GM18909 (cell line): ENCODE measurements around the gene FZR1.

Experiments
- ATAC-seq: cut with Tn5 transposase; IDR thresholded peaks from one replicate; pipeline ENCODE4 v1.9.1; 2021; ENCODE audit warnings: mild to moderate bottlenecking; ENCODE audit not compliant: unreplicated experiment, poor library complexity

The FZR1 gene

DNA sequence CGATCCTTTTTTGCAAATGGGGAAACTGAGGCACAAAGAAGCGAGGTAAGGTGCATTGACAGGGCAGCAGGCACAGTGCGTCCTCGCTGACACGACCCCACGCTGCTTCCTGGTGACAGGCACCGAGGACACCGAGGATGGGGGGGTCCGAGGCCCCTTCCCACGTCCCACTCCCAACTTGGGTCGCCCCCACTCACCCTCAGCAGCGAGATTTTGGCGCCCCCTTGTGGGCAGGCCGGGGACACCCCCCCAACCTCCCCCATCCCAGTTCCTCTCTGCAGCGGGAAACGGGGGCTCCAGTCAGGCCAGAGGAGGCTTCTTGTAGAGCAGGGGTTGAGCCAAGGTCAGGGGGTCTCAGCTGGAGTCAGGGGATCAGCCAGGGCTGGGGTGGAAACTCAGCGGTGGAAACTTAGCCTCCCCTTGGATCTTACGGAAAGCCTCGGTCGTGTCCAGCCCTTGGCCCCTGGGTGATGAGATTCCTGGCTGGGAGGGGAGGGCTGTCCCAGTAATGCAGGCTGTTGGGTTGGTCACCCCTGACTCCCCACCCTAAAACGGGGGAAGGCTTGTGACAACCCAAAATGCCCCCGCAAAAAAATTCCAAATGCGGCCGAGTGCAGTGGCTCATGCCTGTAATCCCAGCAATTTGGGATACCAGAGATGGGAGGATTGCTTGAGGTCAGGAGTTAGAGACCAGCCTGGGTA lies 34.0 kb upstream of the FZR1 start:
- no peak for ATAC-seq

DNA sequence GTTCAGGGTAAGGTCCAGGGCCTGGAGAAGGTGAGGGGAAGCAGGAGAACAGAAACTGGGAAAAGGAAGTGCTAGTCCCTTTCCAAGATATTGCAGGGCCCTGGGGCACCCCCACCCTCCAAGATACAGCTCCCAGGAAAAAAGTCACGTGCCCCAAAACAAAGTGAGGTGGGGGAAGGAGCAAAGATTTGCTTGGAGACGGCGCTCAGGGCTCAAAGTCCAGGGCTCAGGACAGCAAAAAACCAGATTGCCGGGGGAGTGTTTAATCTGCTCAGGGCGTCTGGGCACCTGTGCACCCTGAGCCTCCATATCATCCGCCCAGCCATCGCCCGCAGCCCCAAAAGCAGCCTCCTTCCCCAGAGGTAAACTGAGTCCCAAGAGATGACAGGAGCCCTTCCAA lies 32.1 kb upstream of the FZR1 start:
- ATAC-seq = no peak

DNA sequence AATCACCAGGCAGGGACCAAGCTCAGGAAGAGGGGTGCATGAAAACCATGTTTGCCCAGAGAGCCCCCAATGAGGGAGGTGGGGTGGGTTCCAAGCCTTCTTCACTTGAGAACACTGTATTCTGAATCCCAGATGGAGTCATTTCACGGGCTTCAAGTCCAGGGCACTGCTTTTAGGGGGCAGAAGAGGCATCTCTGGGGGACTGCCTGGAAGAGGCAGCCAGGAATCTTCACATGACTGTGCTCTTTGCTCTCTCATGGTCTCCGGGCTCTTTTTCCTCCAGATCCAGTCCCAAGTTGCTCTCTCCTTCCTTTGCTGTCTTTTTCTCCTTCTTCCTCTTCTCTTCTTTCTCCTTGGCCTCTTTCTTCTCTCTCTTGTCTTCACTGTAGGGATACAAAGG lies 31.5 kb upstream of the FZR1 start:
- no peak for ATAC-seq

DNA sequence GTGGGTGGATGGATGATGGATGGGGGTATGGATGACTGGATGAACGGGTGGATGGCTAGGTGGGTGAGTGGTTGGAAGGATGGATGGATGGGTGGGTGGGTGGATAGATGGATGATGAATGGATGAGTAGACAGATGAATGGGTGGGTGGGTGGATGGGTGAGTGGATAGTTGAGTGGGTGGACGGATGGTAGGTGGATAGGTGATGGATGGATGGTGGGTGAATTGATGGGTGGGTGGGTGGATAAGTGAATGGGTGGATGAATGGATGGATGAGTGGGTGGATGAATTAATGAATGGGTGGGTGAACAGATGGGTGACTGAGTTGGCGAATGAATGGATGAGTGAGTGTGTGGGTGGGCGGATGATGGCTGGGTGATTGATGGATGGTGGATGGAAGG lies 30.7 kb upstream of the FZR1 start:
- no peak for ATAC-seq

DNA sequence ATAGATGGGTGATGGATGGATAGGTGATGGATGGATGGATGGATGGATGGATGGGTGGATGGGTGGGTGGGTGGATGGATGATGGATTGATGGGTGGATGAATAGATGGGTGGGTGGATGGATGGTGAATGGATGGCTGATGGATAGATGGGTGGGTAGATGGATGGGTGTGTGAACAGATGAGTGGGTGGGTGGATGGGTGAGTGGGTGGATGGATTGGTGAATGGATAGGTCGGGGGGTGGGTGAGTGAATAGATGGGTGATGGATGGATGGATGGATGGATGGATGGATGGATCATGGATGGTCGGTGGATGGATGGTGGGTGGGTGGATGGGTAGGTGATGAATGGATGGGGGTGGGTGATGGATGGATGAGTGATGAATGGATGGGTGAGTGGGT lies 29.3 kb upstream of the FZR1 start:
- ATAC-seq = no peak

DNA sequence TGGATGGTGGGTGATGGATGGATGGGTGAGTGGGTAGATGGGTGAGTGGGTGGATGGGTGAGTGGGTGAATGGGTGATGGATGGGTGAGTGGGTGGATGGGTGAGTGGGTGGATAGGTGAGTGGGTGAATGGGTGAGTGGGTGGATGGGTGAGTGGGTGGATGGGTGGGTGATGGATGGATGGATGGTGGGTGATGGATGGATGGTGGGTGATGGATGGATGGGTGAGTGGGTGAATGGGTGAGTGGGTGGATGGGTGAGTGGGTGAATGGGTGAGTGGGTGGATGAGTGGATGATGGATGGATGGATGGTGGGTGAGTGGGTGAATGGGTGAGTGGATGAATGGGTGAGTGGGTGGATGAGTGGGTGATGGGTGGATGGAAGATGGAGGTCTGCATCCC lies 28.6 kb upstream of the FZR1 start:
- ATAC-seq = no peak

DNA sequence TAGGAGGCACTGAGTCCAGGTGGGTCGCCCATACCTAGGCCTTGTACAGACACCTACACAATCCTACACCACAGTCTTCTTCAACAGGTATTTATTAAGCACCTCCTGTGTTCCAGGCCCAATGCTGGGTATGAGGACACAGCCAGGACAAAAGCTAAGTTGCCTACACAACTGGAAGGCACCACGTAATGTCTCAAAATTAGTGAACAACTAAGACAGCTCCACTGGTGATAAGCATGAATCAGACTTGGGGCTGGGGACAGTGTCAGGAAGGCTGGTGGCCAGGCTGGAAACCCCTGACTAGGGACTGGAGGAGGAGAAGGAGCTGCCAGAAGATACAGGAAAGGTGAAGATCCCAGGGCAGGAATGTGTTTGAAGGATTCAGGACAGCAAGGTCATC lies 28.2 kb upstream of the FZR1 start:
- ATAC-seq = no peak

DNA sequence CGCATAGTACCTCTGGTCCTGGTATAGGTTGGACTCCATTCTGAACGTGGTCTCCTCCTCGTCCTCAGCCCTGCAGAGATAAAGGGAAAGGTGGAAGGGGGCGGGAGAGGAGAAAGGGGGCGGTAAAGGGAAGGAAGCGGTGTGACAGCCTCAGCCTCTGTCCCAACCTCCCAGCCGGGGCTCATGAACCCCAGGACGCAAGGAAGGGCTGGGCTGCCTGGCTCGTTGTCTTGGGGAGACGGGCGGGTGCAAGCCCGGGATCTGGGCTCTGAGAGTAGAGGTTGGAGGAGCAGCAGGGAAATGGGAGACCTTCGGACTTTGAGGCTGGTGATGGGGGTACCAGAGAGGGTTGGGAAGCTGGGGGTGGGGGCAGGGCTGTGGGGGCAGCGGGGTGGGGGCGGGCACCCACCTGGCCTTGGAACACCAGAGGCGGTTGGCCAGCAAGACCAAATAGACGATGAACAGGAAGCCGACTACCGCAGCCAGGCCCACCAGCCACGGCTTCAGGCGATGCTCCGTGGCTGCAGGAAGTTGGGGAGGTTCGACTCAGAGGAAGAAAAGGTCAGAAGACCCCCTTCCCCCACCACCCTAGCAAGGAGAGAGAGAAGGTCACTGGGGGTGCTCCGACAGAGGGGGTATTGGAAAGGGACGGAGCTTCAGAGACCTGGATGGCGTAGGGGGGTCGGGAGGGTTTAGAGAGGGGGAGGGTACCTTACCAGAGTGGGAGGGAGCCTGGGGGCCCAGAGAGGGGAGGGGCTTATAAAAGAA lies 27.5 kb upstream of the FZR1 start:
- ATAC-seq = no peak

DNA sequence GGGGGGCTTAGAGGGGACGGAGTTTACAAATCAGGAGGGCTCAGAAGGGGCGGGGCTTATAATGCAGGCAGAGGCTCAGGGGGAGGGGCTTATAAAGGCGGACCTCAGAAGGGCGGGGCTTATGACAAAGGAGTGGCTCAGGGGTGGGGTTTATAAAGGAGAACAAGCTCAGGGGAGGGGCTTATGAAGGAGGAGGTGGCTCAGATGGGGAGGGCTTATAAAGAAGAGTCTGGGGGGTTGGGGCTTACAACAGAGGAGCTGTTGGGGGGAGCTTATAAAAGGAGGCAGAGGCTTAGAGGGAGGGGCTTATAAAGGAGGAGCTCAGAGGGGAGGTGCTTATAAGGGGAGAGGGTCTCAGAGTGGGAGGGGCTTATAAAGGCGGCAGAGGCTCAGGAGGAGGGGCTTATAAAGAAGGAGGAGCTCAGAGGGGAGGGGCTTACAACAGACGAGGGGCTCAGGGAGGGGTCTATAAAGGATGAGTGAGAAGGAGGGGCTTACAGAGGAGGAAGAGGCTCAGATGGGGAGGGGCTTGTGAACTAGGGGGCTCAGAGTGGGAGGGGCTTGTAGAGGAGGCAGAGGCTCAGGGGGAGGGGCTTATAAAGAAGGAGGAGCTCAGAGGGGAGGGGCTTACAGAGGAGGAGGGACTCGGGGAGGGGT lies 26.8 kb upstream of the FZR1 start:
- ATAC-seq = no peak

DNA sequence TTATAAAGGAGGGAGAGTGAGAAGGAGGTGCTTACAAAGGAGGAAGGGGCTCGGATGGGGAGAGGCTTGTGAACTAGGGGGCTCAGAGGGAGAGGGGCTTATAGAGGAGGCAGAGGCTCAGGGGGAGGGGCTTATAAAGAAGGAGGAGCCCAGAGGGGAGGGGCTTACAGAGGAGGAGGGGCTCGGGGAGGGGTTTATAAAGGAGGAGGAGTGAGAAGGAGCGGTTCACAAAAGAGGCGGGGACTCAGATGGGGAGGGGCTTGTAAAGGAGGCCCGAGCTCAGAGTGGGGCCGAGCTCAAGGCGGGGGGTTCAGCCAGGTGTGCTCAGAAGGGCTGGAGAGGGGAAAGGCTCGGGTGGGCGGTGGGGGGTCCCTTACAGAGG lies 26.3 kb upstream of the FZR1 start:
- ATAC-seq = no peak

DNA sequence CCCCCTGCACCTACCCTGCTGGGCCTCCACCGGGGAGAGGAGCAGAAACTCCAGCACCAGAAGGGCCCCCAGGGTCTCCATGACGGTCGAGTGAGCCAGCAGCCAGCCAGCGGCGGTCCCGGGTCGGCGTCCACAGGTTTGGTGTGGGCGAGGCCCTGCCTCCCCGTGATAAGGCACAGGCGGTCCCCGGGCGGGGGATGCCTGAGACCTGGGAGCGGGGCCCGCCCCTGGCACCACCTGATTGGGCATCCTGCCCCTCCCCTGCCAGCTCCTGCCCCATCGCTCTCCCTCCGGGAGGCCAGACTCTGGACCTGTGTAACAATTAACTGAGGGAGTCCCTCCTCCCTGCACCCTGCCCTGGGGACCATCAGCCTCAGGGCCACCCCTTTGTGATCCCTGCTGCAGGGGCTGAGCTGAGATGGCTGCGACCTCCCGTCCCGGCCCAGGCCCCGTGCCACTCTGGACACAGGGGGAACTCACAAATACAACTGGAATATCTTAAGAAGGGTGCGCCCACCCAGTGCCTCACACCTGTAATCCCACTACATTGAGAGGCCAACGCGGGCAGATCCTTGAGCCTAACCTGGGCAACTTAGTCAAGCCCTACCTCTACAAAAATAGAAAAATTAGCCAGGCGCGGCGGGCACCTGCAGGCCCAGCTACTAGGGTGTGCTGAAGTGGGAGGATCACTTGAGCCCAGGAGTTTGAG lies 25.6 kb upstream of the FZR1 start, which contains the start of gene SMIM24:
Gene SMIM24, minus strand, starts transcription at position 143 of the 709 bp plus-strand sequence. Its CDS starts 62 bp downstream, at position 81.
- no peak for ATAC-seq

DNA sequence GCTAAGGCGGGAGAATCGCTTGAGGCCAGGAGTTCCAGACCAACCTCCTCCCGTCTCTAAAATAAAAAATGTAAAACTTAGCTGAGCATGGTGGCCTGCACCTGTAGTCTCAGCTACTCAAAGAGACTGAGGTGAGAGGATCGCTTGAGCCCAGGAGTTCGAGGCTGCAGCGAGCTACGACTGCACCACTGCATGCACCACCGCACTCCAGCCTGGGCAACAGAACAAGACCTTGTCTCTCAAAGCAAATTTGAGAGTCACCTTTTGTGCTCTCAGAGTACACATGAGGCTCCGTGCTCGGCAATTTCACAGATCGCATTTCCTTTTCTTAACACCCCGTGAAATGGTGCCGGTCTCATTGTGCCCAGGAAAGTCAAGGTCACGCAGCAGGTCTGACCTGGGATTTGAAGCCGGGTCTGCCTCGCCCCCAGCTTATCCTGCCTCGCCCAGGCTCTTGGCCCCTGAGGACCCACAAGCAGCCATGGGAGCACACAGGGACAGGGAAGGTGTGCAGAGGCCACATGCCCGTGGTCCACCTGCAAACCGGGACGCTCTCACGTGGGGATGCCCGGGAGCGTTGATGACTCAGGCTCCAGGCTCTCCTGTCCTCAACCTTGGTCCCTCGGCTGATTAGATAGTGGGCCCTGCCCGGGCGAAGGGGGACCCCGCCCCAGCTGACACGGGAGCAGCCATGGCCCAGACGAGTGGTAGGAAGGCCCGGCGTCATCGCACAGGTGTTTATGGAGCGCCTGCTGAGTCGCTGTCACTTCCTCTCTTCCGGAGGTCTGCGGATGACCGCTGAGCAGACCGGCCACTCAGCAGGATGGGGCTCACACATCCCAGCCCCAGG lies 24.6 kb upstream of the FZR1 start:
- ATAC-seq = no peak

DNA sequence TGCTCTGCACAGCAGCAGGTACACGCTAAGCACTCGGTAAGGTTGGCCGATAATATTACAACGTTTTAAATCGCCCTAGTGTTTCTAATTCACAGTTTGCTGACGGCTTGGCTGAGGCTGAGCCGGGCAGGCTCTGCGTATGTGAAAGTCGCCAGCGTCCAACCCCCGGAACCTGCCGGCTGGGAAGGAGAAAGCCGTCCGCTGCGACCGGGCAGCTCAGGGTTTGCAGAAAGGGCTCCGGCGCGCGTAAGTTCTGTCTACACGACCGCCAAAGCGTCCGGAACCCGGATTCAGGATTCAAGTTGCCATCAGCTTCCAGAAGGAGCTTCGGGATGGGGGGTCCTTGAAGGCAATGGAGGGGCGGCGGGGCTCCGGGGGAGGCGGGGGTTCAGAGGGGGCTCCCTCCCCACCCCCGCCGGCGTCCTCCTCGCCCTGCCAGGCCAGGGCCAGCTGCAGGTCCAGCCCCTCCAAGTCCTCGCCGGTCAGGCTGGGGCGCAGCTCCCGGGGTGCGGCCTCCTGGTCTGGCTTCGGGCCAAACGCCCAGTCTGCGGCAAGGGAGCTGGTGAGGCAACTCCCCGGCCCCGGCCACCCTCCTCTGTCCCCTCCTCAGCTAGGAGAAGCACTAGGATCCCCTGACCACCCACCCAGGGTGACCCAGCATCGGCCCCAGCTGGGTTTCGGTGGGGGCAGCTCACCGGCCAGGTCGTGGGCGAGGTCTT lies 23.4 kb upstream of the FZR1 start:
- no peak for ATAC-seq

DNA sequence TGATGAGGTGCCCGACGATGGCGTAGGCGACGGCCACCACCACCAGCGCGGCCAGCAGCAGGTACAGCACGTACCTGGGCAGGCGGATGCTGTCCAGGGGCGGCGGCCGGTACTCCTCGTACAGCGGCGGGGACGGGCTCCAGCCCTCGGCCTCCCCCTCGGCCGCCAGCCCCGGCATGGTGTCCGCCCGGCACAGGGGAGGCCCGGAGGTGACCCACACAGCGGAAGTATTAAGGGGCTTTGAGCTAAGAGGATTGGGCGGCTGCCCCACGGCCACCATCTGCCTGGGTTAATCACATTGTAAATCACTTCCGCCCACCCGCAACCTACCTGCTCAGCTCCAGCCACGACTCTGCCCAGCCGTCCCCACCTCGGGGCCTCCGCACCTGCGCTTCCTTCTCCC lies 22.9 kb upstream of the FZR1 start, which contains the start of gene SMIM44:
Gene SMIM44, minus strand, starts transcription at position 216 of the 403 bp plus-strand sequence. Its CDS starts 38 bp downstream, at position 178.
- no peak for ATAC-seq

DNA sequence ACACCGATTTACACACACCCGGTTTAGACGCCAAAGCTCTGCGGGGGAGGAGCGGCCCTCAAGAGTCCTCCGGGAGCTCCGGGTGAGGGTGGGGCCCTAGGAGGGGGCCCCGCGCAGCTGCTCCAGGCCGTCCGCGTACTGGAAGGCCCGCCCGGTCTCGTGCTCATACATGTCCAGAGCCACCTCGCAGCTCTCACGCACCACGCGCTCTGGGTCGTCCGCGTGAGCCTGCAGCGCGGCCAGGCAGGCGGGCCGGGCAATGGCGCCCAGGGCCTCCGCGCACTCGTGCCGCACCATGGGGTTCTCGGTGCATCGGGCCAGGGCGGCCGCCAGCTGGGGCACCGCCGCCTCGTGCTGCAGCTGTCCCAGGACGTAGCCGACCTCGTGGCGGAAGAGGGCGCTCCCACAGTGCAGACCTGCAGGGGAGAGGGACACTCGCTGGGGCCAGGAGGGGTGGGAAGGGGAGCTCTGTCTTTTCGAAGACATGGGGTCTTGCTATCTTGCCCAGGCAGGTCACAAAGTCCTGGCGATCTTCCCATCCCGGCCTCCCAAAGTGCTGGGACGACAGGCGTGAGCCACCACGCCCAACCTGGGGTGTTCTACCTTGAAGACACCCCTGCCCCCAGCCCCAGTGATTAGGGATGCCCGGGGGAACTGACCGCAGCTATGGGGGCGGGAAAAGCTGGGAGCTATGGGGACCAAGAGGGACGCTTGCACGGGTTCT lies 14.6 kb upstream of the FZR1 start:
- ATAC-seq = no peak

DNA sequence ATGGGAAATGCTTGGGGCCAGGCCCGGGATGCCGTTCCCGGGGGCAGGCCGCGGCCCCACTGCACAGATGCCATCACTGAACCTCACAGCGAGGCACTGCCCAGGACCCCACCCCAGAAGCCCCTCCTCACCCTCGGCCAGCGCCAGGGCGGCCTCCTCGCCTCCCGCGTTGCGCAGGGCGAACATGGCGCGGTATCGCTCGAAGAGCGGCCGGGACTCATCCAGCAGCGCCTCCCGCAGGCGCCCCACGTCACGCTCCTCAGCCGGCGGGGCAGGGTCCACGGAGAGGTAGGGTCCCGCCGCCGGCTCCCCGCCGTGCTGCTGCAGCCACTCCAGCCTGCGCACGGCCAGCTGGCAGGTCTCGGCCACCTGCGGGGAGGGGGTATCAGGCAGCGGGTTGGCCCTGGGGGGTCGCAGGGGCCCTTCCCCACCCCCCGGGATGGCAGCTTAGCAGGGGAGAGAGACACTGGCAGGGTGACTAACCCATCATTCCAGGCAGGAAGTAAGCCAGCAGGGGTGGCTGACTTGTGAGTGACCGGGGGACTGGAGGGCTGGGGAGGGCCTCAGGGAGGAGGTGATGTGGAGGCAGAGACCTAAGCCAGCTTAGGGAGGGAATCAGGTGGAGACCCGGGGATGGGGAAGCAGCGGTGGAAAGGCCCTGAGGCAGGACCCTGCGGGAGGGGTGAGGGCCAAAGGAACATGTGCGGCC lies 13.8 kb upstream of the FZR1 start:
- ATAC-seq = no peak

DNA sequence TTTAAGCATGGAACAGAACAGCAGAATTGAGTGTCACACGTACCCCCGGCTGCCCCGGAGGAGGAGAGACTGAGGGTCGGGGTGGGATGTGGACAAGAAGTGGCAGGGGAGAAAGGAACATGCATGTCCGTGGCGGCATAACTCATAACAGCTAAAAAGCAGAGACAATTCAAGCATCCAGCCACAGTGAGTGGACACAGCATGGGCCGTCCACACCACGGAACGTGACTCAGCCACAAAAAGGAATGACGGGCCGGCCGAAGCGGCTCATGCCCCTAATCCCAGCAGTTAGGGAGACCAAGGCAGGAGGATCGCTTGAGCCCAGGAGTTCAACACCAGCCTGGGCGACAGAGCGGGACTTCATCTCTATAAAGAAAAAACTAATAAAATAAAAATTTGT lies 13.2 kb upstream of the FZR1 start:
- ATAC-seq = no peak

DNA sequence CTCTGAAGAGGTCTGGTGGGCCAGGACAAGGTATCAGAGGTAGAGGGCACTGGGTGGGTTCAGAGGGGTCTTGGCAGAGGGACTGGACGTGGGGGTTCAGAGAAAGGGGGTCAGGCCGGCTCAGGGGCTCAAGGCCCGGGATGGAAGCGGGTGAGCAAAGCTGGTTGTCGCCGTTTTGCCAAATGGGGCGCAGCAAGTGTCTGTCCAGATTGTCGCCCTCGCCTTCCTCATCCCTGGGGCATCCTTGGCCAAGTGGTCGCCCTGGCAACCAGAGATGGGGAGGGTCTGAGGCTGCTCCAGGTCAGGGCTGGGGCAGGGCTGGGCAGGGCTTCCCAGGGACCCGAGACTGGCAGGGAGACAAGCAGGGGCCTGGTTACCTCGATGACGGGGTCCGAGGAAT lies 12.5 kb upstream of the FZR1 start:
- no peak for ATAC-seq
